GM21529 (cell line): Measurements from ENCODE around the gene C22orf42.
"Not testable (repeated sequence)": the region's sequence is repeated elsewhere in the genome, so short reads cannot be mapped to it uniquely, and the experiment has no call there.

Experiments
- ATAC-seq: cut with Tn5 transposase; IDR thresholded peaks from one replicate; pipeline ENCODE4 v1.9.1; 2021; ENCODE audit not compliant: unreplicated experiment

C22orf42 gene

GRCh38 chr22:32185821-32186220 is 26.7 kb upstream of the C22orf42 start:
- ATAC-seq, result no peak

- no peak for ATAC-seq
These were observed 24.5 kb upstream of the C22orf42 start for GRCh38 chr22:32183625-32184024.

DNA sequence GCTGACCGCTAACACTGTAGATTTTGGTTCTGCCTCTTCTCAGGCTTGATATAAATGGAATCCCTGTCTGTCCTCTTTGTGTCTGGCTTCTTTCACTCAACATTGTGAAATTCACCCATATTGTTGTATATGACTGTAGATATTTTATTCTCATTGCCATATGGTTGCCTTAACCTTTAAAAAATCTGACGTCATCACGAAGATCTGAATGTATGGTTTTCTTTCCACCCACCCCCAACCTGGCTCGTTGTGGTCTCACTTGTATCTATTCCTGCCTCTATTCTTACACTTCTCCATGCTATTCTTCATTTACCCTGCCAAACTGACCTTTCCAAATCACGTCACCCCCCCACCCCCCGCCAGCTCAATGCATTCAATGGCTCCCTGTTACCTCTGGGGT is 21.9 kb upstream of the C22orf42 start:
- ATAC-seq, result no peak

- no peak for ATAC-seq
These were observed 18.2 kb upstream of the C22orf42 start for GRCh38 chr22:32177221-32177765.

GRCh38 chr22:32175683-32176644 is 16.9 kb upstream of the C22orf42 start:
- no peak for ATAC-seq

GRCh38 chr22:32175115-32175514 is 16.0 kb upstream of the C22orf42 start:
- ATAC-seq, result no peak

DNA sequence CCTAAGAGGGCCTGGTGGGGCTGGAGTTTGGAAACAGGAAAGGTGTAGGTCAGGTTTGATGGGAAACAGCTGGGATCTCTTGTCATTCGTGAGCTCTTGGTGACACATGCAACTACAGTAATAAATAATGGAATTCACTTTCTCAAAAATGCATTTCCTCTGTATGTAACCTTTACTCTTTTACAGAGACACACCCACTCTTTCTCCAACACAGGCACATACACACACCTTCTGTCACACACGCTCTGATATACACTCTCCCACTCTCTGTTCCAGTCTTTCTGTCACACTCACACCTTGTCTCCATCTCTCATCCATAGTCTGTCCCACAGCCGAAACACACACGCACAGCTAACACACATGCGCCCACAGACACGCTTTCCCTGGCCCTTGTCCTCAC is 6.6 kb upstream of the C22orf42 start:
- ATAC-seq, result no peak

- ATAC-seq, result no peak
These were observed 5.2 kb upstream of the C22orf42 start for GRCh38 chr22:32164075-32164860.

GRCh38 chr22:32160411-32160810 is 1.3 kb upstream of the C22orf42 start:
- not testable (repeated sequence) for ATAC-seq

- ATAC-seq, result not testable (repeated sequence)
These were observed 1.5 kb downstream of the C22orf42 start for GRCh38 chr22:32157632-32158031.

DNA sequence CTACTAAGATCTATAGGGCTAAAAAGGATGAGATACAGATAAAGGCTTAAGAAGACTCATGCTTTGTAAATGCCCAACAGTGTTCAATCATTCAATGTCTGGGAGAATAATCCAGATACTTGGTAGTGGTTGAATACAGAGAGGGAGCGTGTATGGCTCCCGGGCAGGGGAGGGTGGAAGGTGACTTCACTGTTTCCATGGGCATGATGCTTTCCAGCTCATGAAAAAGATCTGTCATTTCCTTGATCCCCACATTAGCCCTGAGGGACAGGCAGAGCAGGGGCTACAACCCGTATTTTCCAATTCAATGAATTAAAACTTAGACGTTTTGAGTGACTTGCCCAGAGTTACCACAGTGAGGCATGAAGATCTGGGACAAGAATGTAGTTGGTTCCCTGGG is 4.4 kb downstream of the C22orf42 start:
- ATAC-seq, result not testable (repeated sequence)

GRCh38 chr22:32151641-32152040 is 7.5 kb downstream of the C22orf42 start:
- ATAC-seq, result not testable (repeated sequence)

DNA sequence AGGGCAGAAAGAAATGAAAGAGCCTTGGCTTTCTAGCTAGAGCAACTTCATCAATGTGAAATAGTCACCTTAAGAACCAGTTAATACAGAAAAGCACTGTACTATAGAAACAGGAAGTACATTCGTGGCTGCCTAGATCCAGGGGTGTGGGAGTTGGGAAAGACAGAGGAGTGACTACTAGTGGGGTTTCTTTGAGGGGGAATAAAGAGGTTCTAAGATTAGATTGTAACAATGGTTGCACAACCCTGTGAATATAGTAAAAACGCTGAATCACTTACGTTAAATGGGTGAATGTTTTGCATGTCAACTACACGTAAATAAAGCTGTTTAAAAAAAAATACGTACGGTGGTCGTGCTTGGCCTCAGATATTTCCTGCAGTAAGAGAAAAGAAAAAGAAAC is 8.5 kb downstream of the C22orf42 start:
- ATAC-seq, result not testable (repeated sequence)

- ATAC-seq, result not testable (repeated sequence)
These were observed 10.7 kb downstream of the C22orf42 start for GRCh38 chr22:32148372-32148771.

GRCh38 chr22:32147128-32147527 is 12.0 kb downstream of the C22orf42 start:
- not testable (repeated sequence) for ATAC-seq

GRCh38 chr22:32144496-32145274 is 14.4 kb downstream of the C22orf42 start:
- ATAC-seq, result no peak

DNA sequence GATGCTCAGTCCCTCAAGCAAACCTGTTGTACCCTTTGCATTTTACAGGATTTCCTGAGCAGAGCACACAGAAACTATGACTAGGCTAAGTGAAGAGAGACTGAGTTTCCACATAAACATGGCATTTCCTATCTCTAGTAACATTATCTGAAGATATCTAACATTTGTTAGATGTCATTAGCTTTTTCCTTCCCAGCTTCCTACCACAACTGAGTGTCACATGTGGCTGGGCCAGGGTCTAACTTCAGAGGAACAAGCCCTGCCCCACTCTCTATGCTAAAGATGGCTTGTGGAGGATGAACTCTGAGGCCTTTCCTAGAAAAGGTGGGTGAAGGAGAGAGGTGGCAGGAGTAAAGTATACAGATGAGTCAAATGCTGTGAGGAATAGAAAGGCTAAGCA is 16.5 kb downstream of the C22orf42 start:
- no peak for ATAC-seq

DNA sequence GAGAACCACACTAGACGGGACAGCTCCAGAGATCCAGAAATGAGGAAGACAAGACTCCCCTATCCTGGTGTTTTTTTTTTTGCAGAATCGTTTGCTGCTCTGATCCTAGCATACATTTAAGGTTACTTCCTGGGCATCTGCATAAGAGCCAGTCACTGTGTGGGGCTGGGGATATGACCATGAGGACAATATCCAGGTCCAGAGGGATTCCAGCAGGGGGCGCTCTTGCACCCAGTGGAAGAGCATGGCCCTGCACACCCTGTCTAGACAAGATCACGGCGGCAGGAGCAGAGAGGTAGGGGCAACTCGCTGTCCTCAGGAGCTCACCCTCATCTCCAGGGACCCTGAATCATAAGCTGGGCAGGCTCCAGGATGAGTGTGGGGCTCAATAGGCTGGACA is 18.4 kb downstream of the C22orf42 start:
- ATAC-seq, result not testable (repeated sequence)

DNA sequence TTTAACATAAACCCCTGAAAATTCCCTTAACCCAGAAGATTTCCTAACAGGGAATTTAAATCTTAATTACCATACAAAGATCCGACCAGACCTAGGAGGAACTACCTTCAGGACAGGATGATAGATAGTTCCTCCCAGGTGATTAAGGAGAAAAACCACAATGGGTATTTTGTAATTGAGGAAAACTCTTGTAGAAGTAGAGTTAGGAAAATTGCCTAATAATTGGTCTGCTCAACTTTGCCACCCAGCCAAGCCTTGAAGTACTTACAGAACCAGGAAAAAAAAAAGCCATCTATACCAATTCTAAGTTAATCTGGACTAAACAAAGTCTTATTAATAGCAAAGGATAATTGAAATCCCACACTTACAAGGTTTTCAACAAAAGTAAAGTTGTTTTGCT is 20.5 kb downstream of the C22orf42 start:
- ATAC-seq, result not testable (repeated sequence)

DNA sequence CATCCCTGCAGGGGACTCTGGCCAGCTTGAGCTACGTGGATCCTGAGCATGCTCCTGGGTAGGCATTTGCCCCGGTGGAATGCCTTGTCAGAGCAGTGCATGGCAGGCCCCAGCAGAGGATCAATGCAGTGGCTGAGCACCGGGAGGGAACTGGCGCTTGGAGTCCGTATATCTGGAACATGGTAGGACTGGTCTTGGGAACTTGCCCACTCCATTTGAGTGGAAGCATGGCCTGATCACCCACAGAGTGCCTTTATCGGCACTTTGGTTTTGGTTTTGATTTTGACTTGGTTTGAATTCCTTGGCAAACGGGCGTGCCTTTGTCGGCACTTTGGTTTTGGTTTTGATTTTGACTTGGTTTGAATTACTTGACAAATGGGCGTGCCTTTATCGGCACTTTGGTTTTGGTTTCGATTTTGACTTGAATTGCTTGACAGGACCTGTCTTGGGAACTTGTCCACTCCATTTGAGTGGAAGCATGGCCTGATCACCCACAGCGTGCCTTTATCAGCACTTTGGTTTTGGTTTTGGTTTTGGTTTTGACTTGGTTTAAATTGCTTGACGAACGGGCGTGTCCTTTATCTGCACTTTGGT is 21.3 kb downstream of the C22orf42 start:
- ATAC-seq, result not testable (repeated sequence)
